WERI-Rb-1 (cell line): ENCODE measurements around the gene PSMD13.
A peak's percentile ranks its signal among the peaks of the same experiment; 100 is the strongest.

ENCODE experiments used
- DNase-seq: peaks from one replicate; pipeline ENCODE4 v3.0.0-alpha.2; 2020
- H3K27ac ChIP-seq: fragments of 250-450 bp; sonication (Bioruptor Pico); 2 replicates; pipeline ENCODE4 v1.5.1; 2020; ENCODE audit warnings: mild to moderate bottlenecking, moderate library complexity
- H3K27me3 ChIP-seq: fragments of 250-450 bp; sonication (Bioruptor Pico); 2 replicates; pipeline ENCODE4 v1.5.1; 2021; ENCODE audit warnings: mild to moderate bottlenecking, low read depth, moderate library complexity; ENCODE audit not compliant: insufficient read depth, severe bottlenecking
- H3K36me3 ChIP-seq: fragments of 250-450 bp; sonication (Bioruptor Pico); 2 replicates; pipeline ENCODE4 v1.5.1; 2020; ENCODE audit warnings: mild to moderate bottlenecking, moderate library complexity
- H3K4me3 ChIP-seq: 2 replicates; pipeline ENCODE4 v1.5.1; 2011; ENCODE audit warnings: low read depth, mild to moderate bottlenecking, control low read depth, low read length
- H3K9me3 ChIP-seq: fragments of 250-450 bp; sonication (Bioruptor Pico); 2 replicates; pipeline ENCODE4 v1.5.1; 2021; ENCODE audit warnings: mild to moderate bottlenecking, moderate library complexity; ENCODE audit not compliant: severe bottlenecking
- CTCF ChIP-seq: IDR thresholded peaks from 2 replicates; pipeline ENCODE4 v1.5.1; 2011; ENCODE audit warnings: low read depth, mild to moderate bottlenecking, control low read depth, inconsistent platforms, low read length

PSMD13 gene

DNA sequence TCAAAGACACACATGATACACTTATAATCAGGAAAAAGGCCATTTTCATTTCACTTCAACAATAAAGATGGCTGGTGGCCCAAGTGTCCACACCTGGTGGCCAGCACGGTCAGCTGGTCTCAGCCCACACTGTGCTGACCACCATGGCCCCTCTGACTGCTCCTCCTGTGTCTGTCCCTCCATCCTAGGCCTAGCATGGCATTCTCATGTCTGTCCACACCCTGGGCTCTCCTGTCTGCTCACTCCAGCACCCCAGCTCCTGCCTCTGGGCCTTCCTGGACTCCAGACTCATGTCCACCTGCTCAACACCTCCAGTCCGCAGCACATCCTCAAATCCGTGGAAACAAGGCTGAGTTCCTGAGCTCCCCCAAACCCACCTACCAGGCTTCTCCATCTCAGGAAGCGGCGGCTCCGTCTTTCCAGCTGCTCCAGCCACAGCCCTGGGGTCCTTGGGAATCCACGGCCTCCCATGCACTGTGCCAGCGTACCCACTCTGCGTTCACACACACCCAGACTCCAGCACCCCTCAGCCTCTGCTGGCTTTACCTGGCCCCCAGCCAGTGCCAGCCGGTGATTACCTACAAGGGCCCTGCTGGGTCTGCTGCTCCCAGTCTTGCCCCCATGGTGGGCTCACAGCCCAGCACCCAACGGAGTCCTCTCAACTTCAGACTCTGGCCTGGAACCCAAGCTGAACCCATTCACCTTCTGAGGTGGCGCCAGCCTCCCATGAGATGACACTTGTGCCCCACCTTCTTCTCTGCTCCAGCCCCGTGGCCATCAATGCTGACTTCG lies 14.6 kb upstream of the PSMD13 start:
- no peak overlapping the region for H3K27ac ChIP-seq
- no peak for TF ChIP-seq CTCF

GRCh38 chr11:223026-223789 lies 13.6 kb upstream of the PSMD13 start:
- peaks cover 6% of the 10 kb centered on the region; the same call in 1 of the 2 replicates for H3K36me3 ChIP-seq
- H3K9me3 ChIP-seq = no peaks in the 10 kb centered on the region
- H3K27me3 ChIP-seq = no peaks in the 10 kb centered on the region
- no peak for TF ChIP-seq CTCF
- H3K4me3 ChIP-seq = no peak overlapping the region
- DNase-seq = no peak
- H3K27ac ChIP-seq = no peak overlapping the region

More for the DNA sequence above, 14.6 kb upstream of the PSMD13 start:
- no peaks in the 10 kb centered on the region for H3K27me3 ChIP-seq
- DNase-seq = no peak
- H3K9me3 ChIP-seq = no peaks in the 10 kb centered on the region
- H3K4me3 ChIP-seq = no peak overlapping the region
- H3K36me3 ChIP-seq = peaks cover 6% of the 10 kb centered on the region; the same call in 1 of the 2 replicates

- Histone ChIP-seq H3K27me3 (no peaks in the 10 kb centered on the region), H3K9me3 (no peaks in the 10 kb centered on the region), H3K36me3 (peaks cover 6% of the 10 kb centered on the region), H3K4me3 (no peak overlapping the region), H3K27ac (no peak overlapping the region)
- no peak for TF ChIP-seq CTCF
- no peak for DNase-seq
Observed at GRCh38 chr11:223884-224283, 12.9 kb upstream of the PSMD13 start.

- Histone ChIP-seq H3K36me3 (peaks cover 6% of the 10 kb centered on the region), H3K4me3 (no peak overlapping the region), H3K9me3 (no peaks in the 10 kb centered on the region), H3K27ac (no peak overlapping the region), H3K27me3 (no peaks in the 10 kb centered on the region)
- no peak for TF ChIP-seq CTCF
- DNase-seq = no peak
Observed at GRCh38 chr11:224424-224823, 12.4 kb upstream of the PSMD13 start.

GRCh38 chr11:225734-226453 lies 10.9 kb upstream of the PSMD13 start:
- DNase-seq = peak; percentile 41
- no peak overlapping the region for H3K4me3 ChIP-seq
- TF ChIP-seq CTCF = no peak
- peaks cover 6% of the 10 kb centered on the region; the same call in 1 of the 2 replicates for H3K36me3 ChIP-seq
- no peaks in the 10 kb centered on the region for H3K27me3 ChIP-seq
- H3K27ac ChIP-seq = peak overlapping the region; percentile 83
- H3K9me3 ChIP-seq = no peaks in the 10 kb centered on the region
